ENCODE results near the gene TRIM65. TPM values are rescaled to one million over a fixed set of nuclear protein-coding genes. Genes with fewer than 3 reads are reported as not detected.

The TRIM65 gene
- total and polyA plus RNA-seq, 2 of the 13 experiments (the other 11 are each of a cell fraction or from before 2014, with no cell fraction given), result 10.3 to 22.4 TPM

DNA sequence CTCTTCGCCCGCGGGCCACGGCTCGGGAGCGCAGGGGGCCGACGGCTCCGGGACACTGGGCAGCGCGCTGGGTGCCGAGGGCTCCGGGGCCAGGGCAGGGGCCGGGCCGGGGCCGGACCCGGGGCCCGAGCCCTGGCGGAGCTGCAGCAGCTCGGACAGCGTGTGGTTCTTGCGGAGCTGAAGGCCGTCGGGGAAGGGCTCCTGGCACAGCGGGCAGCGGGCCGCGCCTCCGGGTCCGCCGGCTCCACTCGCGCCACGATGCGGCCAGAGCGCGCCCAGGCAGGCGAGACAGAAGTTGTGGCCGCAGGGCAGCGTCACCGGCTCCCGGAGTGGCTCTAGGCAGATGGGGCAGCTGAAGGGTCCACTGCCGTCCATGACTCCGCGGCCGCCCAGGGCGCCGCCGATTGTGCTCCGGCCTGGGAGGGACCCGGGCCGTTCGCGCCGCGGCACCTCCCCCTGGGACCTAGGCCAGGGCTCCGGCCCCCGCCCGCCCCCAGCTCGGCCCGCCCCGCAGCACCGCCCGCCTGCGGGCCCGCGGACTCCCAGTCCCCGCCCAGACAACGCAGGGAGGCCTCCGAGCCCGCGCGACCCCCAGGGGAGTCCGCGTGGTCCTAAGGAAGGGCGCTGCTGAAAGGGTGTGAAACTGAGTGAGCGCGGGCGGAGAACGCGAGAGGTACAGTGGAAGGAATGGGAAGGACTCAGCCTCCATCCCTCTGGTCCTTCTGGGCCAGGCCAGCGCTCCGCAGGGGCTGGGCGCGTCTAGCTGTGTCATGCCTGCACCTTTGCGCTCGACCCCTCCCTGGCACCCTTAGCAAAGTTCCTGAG is 18.4 kb downstream of the TRIM65 start, which contains the start of gene TRIM47 (continued):
- TF ChIP-seq ZNF432 (CRISPR knock-in tag; IDR thresholded peaks at IDR 0.05; ENCODE audit: borderline replicate concordance), result no peak
- TF ChIP-seq ZSCAN31 (CRISPR knock-in tag; IDR thresholded peaks at IDR 0.05; ENCODE audit: low read depth), result no peak
- peak; percentile 73; the same call in 1 of the 2 replicates for TF ChIP-seq ZNF782 (CRISPR knock-in tag; IDR thresholded peaks at IDR 0.05; ENCODE audit: borderline replicate concordance)
- TF ChIP-seq FOXA1 (IDR thresholded peaks at IDR 0.05), result no peak
- no peak for TF ChIP-seq FOXA1 (CRISPR knock-in tag; IDR thresholded peaks at IDR 0.05)
- 0 out of 2 replicates have a peak, but pooled peaks have one; percentile 56 for TF ChIP-seq MZF1 (CRISPR knock-in tag; IDR thresholded peaks at IDR 0.05; ENCODE audit: borderline replicate concordance)
- no peak; the same call in 1 of the 2 replicates for TF ChIP-seq ZNF709 (CRISPR knock-in tag; IDR thresholded peaks at IDR 0.05)
- TF ChIP-seq ZNF30 (CRISPR knock-in tag; IDR thresholded peaks at IDR 0.05), result no peak; the same call in 1 of the 2 replicates
- TF ChIP-seq RARA (CRISPR knock-in tag; IDR thresholded peaks at IDR 0.05), result peak; percentile 41; the same call in 1 of the 2 replicates
- no peak for TF ChIP-seq HMGA1 (CRISPR knock-in tag; conservative IDR thresholded peaks at IDR 0.05)
- TF ChIP-seq ZBTB14 (CRISPR knock-in tag; IDR thresholded peaks at IDR 0.05), result peak; percentile 55; the same call in 1 of the 2 replicates
- no peak for TF ChIP-seq SETDB1 (CRISPR knock-in tag; IDR thresholded peaks at IDR 0.05; ENCODE audit: borderline replicate concordance)
- TF ChIP-seq PATZ1 (CRISPR knock-in tag; IDR thresholded peaks at IDR 0.05), result peak; percentile 93
- peak; percentile 58; the same call in 1 of the 2 replicates for TF ChIP-seq ZNF704 (CRISPR knock-in tag; IDR thresholded peaks at IDR 0.05; ENCODE audit: borderline replicate concordance)
- no peak for TF ChIP-seq ZMYM2 (CRISPR knock-in tag; IDR thresholded peaks at IDR 0.05)
- peak; percentile 94 for TF ChIP-seq ZNF335 (CRISPR knock-in tag; IDR thresholded peaks at IDR 0.05)
- TF ChIP-seq ZSCAN20 (CRISPR knock-in tag; IDR thresholded peaks at IDR 0.05; ENCODE audit: borderline replicate concordance), result peak; percentile 96
- no peak for TF ChIP-seq MAFG (CRISPR knock-in tag; IDR thresholded peaks at IDR 0.05)
- peak; percentile 83 for TF ChIP-seq MAX (IDR thresholded peaks at IDR 0.05)
- TF ChIP-seq, protein P1, sequence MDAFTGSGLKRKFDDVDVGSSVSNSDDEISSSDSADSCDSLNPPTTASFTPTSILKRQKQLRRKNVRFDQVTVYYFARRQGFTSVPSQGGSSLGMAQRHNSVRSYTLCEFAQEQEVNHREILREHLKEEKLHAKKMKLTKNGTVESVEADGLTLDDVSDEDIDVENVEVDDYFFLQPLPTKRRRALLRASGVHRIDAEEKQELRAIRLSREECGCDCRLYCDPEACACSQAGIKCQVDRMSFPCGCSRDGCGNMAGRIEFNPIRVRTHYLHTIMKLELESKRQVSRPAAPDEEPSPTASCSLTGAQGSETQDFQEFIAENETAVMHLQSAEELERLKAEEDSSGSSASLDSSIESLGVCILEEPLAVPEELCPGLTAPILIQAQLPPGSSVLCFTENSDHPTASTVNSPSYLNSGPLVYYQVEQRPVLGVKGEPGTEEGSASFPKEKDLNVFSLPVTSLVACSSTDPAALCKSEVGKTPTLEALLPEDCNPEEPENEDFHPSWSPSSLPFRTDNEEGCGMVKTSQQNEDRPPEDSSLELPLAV (CRISPR knock-in tag; conservative IDR thresholded peaks at IDR 0.05; ENCODE audit: low read depth), result no peak
- peak; percentile 70 for TF ChIP-seq MXD3 (CRISPR knock-in tag; IDR thresholded peaks at IDR 0.05)
- no peak for TF ChIP-seq NFIB (CRISPR knock-in tag; IDR thresholded peaks at IDR 0.05; ENCODE audit: borderline replicate concordance)

All from HepG2 (cell line).